Inflammatory macrophage treated with lipopolysaccharide for 1 hour (primary cell): Measurements from ENCODE around the gene GMDS.

Experiments
- DNase-seq, 2 donors: peaks; one replicate each; pipeline ENCODE4 v3.0.0-alpha.2; 2020 to 2022

Gene GMDS

GRCh38 chr6:2033544-2033943, 211.9 kb downstream of the GMDS start:
- no peak for DNase-seq

- no peak for DNase-seq
Observed at GRCh38 chr6:2030682-2031244, 214.6 kb downstream of the GMDS start.

GRCh38 chr6:2029952-2030351, 215.5 kb downstream of the GMDS start:
- DNase-seq: no peak

GRCh38 chr6:2029130-2029794, 216.1 kb downstream of the GMDS start:
- DNase-seq: no peak

- peak; percentile 9 to 15 for DNase-seq
Observed at GRCh38 chr6:2028457-2029038, 216.9 kb downstream of the GMDS start.

GRCh38 chr6:2026133-2026532, 219.3 kb downstream of the GMDS start:
- no peak for DNase-seq

- DNase-seq: no peak
Observed at GRCh38 chr6:2021713-2022125, 223.7 kb downstream of the GMDS start.

- DNase-seq: peak in 1 of 2 donors; percentile 11
Observed at GRCh38 chr6:2020909-2021308, 224.5 kb downstream of the GMDS start.

- no peak for DNase-seq
Observed at GRCh38 chr6:2019051-2019450, 226.4 kb downstream of the GMDS start.

- DNase-seq: no peak
Observed at GRCh38 chr6:2016040-2016439, 229.4 kb downstream of the GMDS start.

GRCh38 chr6:2008383-2008976, 236.9 kb downstream of the GMDS start:
- DNase-seq: no peak

GRCh38 chr6:2007165-2007564, 238.2 kb downstream of the GMDS start:
- DNase-seq: peak; percentile 52 to 53

- DNase-seq: no peak
Observed at GRCh38 chr6:2004888-2005287, 240.5 kb downstream of the GMDS start.

GRCh38 chr6:2000962-2001361, 244.4 kb downstream of the GMDS start:
- DNase-seq: no peak

GRCh38 chr6:1997702-1998101, 247.7 kb downstream of the GMDS start:
- no peak for DNase-seq

- DNase-seq: no peak
Observed at GRCh38 chr6:1995636-1996035, 249.8 kb downstream of the GMDS start.

- no peak for DNase-seq
Observed at GRCh38 chr6:1993042-1993441, 252.4 kb downstream of the GMDS start.

- no peak for DNase-seq
Observed at GRCh38 chr6:1991332-1991878, 254.0 kb downstream of the GMDS start.

GRCh38 chr6:1988843-1989242, 256.6 kb downstream of the GMDS start:
- no peak for DNase-seq

GRCh38 chr6:1987640-1988039, 257.8 kb downstream of the GMDS start:
- no peak for DNase-seq

- no peak for DNase-seq
Observed at GRCh38 chr6:1986454-1987243, 258.8 kb downstream of the GMDS start.

GRCh38 chr6:1984346-1984994, 260.9 kb downstream of the GMDS start:
- DNase-seq: no peak

GRCh38 chr6:1983850-1984249, 261.6 kb downstream of the GMDS start:
- no peak for DNase-seq
